K562 (cell line): ENCODE data around the gene ABT1. TPM values are rescaled to one million over a fixed set of nuclear protein-coding genes. Genes with fewer than 3 reads are reported as not detected.
A peak's percentile ranks its signal among the peaks of the same experiment; 100 is the strongest.

Source experiments
- ATAC-seq: fragments of 200-7000 bp; cut with Tn5 transposase; 3 replicates; pipeline ENCODE4 v1.9.1; 2020; ENCODE audit warnings: moderate library complexity
- BruUV-seq: library from RNA; stranded (reverse); fragments of 400-500 nt; replicated peaks from 2 replicates; lab custom pipeline; 2021; lab: Mats Ljungman, UMichigan
- CTCF ChIA-PET: fragments of 300-600 bp; formaldehyde crosslinking; extraction: SDS; loops from one replicate; lab custom pipeline; 2021; ENCODE audit warnings: low intra/inter-chr PET ratio; lab: Yijun Ruan, JAX
- POLR2A ChIA-PET: fragments of 300-600, 350-650 bp; sonication (Branson Sonifier 250); formaldehyde crosslinking; extraction: SDS; loops from one replicate; lab custom pipeline; 2021; ENCODE audit warnings: antibody characterized with exemption, inconsistent platforms; lab: Yijun Ruan, JAX
- DNase-seq, 4 experiments: peaks; one replicate each; pipeline versions ENCODE4 v3.0.0 to v3.0.0-alpha.2; 2011 to 2018; ENCODE audit warnings: low spot score in 3 of 4, mixed read lengths in 3 of 4; ENCODE audit errors: extremely low read depth in 1 of 4
- FAIRE-seq: peaks from 2 replicates; lab custom pipeline; 2011; peaks lifted over from hg19 to GRCh38; lab: Jason Lieb, UNC
- H2AFZ ChIP-seq: 2 replicates; pipeline ENCODE4 v1.6.0; 2011; ENCODE audit warnings: low read depth, low read length, control low read depth, inconsistent platforms
- H3K27ac ChIP-seq: fragments of 200-600 bp; 3 replicates; pipeline ENCODE4 v1.8.0; 2011; ENCODE audit warnings: low read depth, mild to moderate bottlenecking, control low read depth, inconsistent platforms, low read length, moderate library complexity, mixed read lengths; ENCODE audit errors: extremely low read depth
- H3K27me3 ChIP-seq, 2 experiments: fragments of 300-600 bp in 1 of 2; 2 replicates in 1 of 2; 3 replicates in 1 of 2; pipeline versions ENCODE4 v1.6.0 to v1.8.0; 2011; ENCODE audit warnings: inconsistent platforms in 2 of 2, low read length in 2 of 2, mild to moderate bottlenecking in 1 of 2, mixed read lengths in 1 of 2, moderate library complexity in 1 of 2; ENCODE audit not compliant: control insufficient read depth in 2 of 2, insufficient read depth in 2 of 2
- H3K36me3 ChIP-seq: fragments of 300-600 bp; 3 replicates; pipeline ENCODE4 v1.8.0; 2011; ENCODE audit warnings: mild to moderate bottlenecking, low read length, inconsistent platforms; ENCODE audit not compliant: control insufficient read depth, insufficient read depth
- H3K4me1 ChIP-seq, 2 experiments: fragments of 200-600 bp in 1 of 2; replicated peaks in 1 of 2; 2 replicates in 1 of 2; 3 replicates in 1 of 2; pipeline versions ENCODE4 v1.5.1 to v1.8.0; 2011; ENCODE audit warnings: inconsistent platforms in 2 of 2, low read length in 2 of 2, mild to moderate bottlenecking in 1 of 2, mixed read lengths in 1 of 2, moderate library complexity in 1 of 2; ENCODE audit not compliant: control insufficient read depth in 2 of 2, insufficient read depth in 2 of 2
- H3K4me2 ChIP-seq: 2 replicates; pipeline ENCODE4 v1.6.1; 2011; ENCODE audit warnings: low read length, control low read depth, inconsistent platforms, mixed read lengths; ENCODE audit not compliant: insufficient read depth
- H3K4me3 ChIP-seq: fragments of 200-600 bp; sonication (generic), shearing (Covaris generic); 2 replicates; pipeline ENCODE4 v1.5.1; 2016; ENCODE audit warnings: control low read depth, inconsistent platforms
- H3K79me2 ChIP-seq: fragments of 200-600 bp; 3 replicates; pipeline ENCODE4 v1.8.0; 2011; ENCODE audit warnings: low read length, inconsistent platforms; ENCODE audit not compliant: control insufficient read depth, insufficient read depth
- H3K9ac ChIP-seq, 2 experiments: 2 replicates each; pipeline versions ENCODE4 v1.6.0 to v1.6.1; 2011; ENCODE audit warnings: low read depth in 2 of 2, low read length in 2 of 2, control low read depth in 1 of 2, inconsistent platforms in 1 of 2, mild to moderate bottlenecking in 1 of 2, mixed read lengths in 1 of 2; ENCODE audit not compliant: insufficient read depth in 1 of 2
- H3K9me1 ChIP-seq: one replicate; pipeline ENCODE4 v1.6.0; 2011; ENCODE audit warnings: inconsistent platforms, mild to moderate bottlenecking, low read length, moderate library complexity; ENCODE audit not compliant: control insufficient read depth, insufficient read depth
- H3K9me3 ChIP-seq: replicated peaks from 2 replicates; pipeline ENCODE4 v1.5.1; 2011; ENCODE audit warnings: low read depth, low read length, inconsistent platforms; ENCODE audit not compliant: control insufficient read depth, insufficient read depth
- H4K20me1 ChIP-seq: replicated peaks from 2 replicates; pipeline ENCODE4 v1.6.1; 2011; ENCODE audit warnings: low read length, inconsistent platforms, mixed read lengths; ENCODE audit not compliant: control insufficient read depth, insufficient read depth
- CTBP1 ChIP-seq: fragments of 450-650 bp; IDR thresholded peaks from 2 replicates; pipeline ENCODE4 v1.6.1; 2016; ENCODE audit warnings: borderline replicate concordance
- E2F6 ChIP-seq, 2 experiments: IDR thresholded peaks; 2 replicates each; pipeline ENCODE4 v1.6.1; 2011; ENCODE audit warnings: borderline replicate concordance in 1 of 2, control low read depth in 1 of 2, low read depth in 1 of 2, low read length in 1 of 2, mild to moderate bottlenecking in 1 of 2, mixed read lengths in 1 of 2, moderate library complexity in 1 of 2; ENCODE audit not compliant: insufficient read depth in 1 of 2, insufficient read length in 1 of 2, poor library complexity in 1 of 2, severe bottlenecking in 1 of 2; ENCODE audit errors: extremely low read depth in 1 of 2
- HLTF ChIP-seq: fragments of 450-650 bp; IDR thresholded peaks from 2 replicates; pipeline ENCODE4 v1.6.1; 2016
- RCOR1 ChIP-seq, 2 experiments: IDR thresholded peaks; 2 replicates each; pipeline ENCODE4 v1.6.1; 2012; ENCODE audit warnings: low read depth in 2 of 2, low read length in 2 of 2, borderline replicate concordance in 1 of 2, improper control_type of control experiment in 1 of 2
- SRSF3 ChIP-seq: fragments of 200-400 bp; formaldehyde crosslinking; IDR thresholded peaks from 2 replicates; pipeline ENCODE4 v1.6.1; 2016; ENCODE audit warnings: mild to moderate bottlenecking, low read length, moderate library complexity; ENCODE audit not compliant: insufficient read depth
- USF2 ChIP-seq: sonication (generic); formaldehyde crosslinking; IDR thresholded peaks from 2 replicates; pipeline ENCODE4 v1.5.0; 2020; ENCODE audit warnings: missing genetic modification reagents
- ZBTB40 ChIP-seq, 2 experiments: fragments of 450-650 bp in 1 of 2; sonication (generic) in 1 of 2; formaldehyde crosslinking in 1 of 2; IDR thresholded peaks; 2 replicates each; pipeline versions ENCODE4 v1.7.1 to v1.9.0; 2016 to 2022; ENCODE audit warnings: inconsistent platforms in 1 of 2, mild to moderate bottlenecking in 1 of 2, missing genetic modification reagents in 1 of 2
- ZNF77 ChIP-seq: fragments of 250-450 bp; sonication (Bioruptor Pico); IDR thresholded peaks from 2 replicates; pipeline ENCODE4 v1.5.0; 2020
- WGBS: fragments of 100-300 bp; shearing (Covaris generic); methylation state at CpG from one replicate; pipeline ENCODE4 v1.1.6; 2016; ENCODE audit warnings: low coverage, mixed read lengths; ENCODE audit not compliant: insufficient coverage; ENCODE audit errors: missing lambda C conversion rate; 5-methylcytosine and 5-hydroxymethylcytosine counted together
- in situ Hi-C: fragments of 300-500 bp; cut with MboI; formaldehyde crosslinking; loops from 4 replicates; pipeline ENCODE4 v1.15.0; 2018; ENCODE audit warnings: inconsistent platforms, mixed read lengths
- intact Hi-C: fragments of 100-400 bp; cut with micrococcal nuclease; formaldehyde crosslinking; loops from 2 replicates; pipeline ENCODE4 v1.14.2; 2022
- polyA plus RNA-seq, 8 experiments: library from polyadenylated mRNA; depleted of rRNA in 4 of 8; stranded (reverse) in 5 of 8; unstranded in 3 of 8; fragments of >200 nt; fragmentation: Nextera tagmentation in 2 of 8; fragmentation: Illumina TruSeq in 1 of 8; extraction: Ambion mirVana in 2 of 8; extraction: Trizol in 1 of 8; gene quantifications; 2 replicates each; pipeline versions ENCODE4 v1.2.1 to v1.2.3, GENCODE V29; 2011 to 2014; ENCODE audit warnings: inconsistent platforms in 1 of 8, missing spikeins in 1 of 8
- total RNA-seq, 7 experiments: library from RNA; depleted of rRNA in 6 of 7; stranded (reverse); fragments of >200 nt in 6 of 7; fragmentation: Illumina TruSeq in 2 of 7; extraction: Trizol in 2 of 7; gene quantifications; 2 replicates each; pipeline versions ENCODE4 v1.2.1 to v1.2.3, GENCODE V29; 2011 to 2021; ENCODE audit warnings: low replicate concordance in 1 of 7

Gene ABT1
- total and polyA plus RNA-seq, 9 of the 15 experiments (the other 6 are each of a cell fraction or from before 2014, with no cell fraction given), result 8.8 to 52.7 (median 40.7) TPM

GRCh38 chr6:26581164-26581915, 15.4 kb upstream of the ABT1 start:
- Histone ChIP-seq H3K4me3 (no peak overlapping the region), H3K27ac (no peak overlapping the region), H3K36me3 (no peaks in the 10 kb centered on the region), H3K9me1 (no peaks in the 10 kb centered on the region), H3K9ac (no peak overlapping the region), H3K4me1 (peaks cover 12 to 16% of the 10 kb centered on the region in 2 experiments; a peak in 4 of 5 replicates), H4K20me1 (no peaks in the 10 kb centered on the region), H3K27me3 (no peaks in the 10 kb centered on the region), H3K9me3 (no peaks in the 10 kb centered on the region; the same call in 1 of the 2 replicates), H3K4me2 (no peak overlapping the region), H3K79me2 (no peaks in the 10 kb centered on the region), H2AFZ (no peak overlapping the region)
- FAIRE-seq (no peak), ATAC-seq (no peak), DNase-seq (no peak)
- WGBS, result 21% methylated on average over 4 of the region's 4 CpGs
- in situ Hi-C loops, result no loop called here
- POLR2A ChIA-PET, result interaction anchor here (0.7 to 1.8 kb wide), 3 partner anchors 14 to 566 kb away, joined by 3 to 4 read pairs (median 4); a partner anchor contains a TSS
- BruUV-seq, result no TSS peak
- CTCF ChIA-PET, result no interaction called here
- intact Hi-C loops, result no loop called here
- TF ChIP-seq ZNF77 (CRISPR knock-in tag) (no peak), ZBTB40 (IDR thresholded peaks at IDR 0.05) (peak; percentile 72), ZBTB40 (CRISPR knock-in tag; IDR thresholded peaks at IDR 0.05) (no peak), E2F6 (IDR thresholded peaks at IDR 0.05; ENCODE audit: borderline replicate concordance in 1 of 2, extremely low read depth in 1 of 2, insufficient read depth in 1 of 2, insufficient read length in 1 of 2, low read depth in 1 of 2, low read length in 1 of 2, poor library complexity in 1 of 2, severe bottlenecking in 1 of 2) (no peak), SRSF3 (no peak), RCOR1 (IDR thresholded peaks at IDR 0.05; ENCODE audit: borderline replicate concordance in 1 of 2, low read depth in 2 of 2, low read length in 2 of 2) (0 out of 4 replicates have a peak, but pooled peaks of 1 of the 2 experiments have one; percentile 18), HLTF (no peak), USF2 (CRISPR knock-in tag) (no peak), CTBP1 (0 out of 2 replicates have a peak, but pooled peaks have one; percentile 20)
